ENCODE measurements around the gene QARS1.
A peak's percentile ranks its signal among the peaks of the same experiment; 100 is the strongest.

- TF ChIP-seq POLR2A (IDR thresholded peaks at IDR 0.05) (no peak), CTCF (IDR thresholded peaks at IDR 0.05) (no peak), EP300 (IDR thresholded peaks at IDR 0.05) (no peak), POLR2AphosphoS5 (IDR thresholded peaks at IDR 0.05) (peak in 2 of 3 donors; percentile 61 to 69)
Observed at GRCh38 chr3:49104427-49105291, at the start of gene QARS1.

Measured in suprapubic skin (tissue), 4 donors.